ENCODE results near the gene MCF2L.
"Not testable (repeated sequence)": the region's sequence is repeated elsewhere in the genome, so short reads cannot be mapped to it uniquely, and the experiment has no call there.

Gene MCF2L

DNA sequence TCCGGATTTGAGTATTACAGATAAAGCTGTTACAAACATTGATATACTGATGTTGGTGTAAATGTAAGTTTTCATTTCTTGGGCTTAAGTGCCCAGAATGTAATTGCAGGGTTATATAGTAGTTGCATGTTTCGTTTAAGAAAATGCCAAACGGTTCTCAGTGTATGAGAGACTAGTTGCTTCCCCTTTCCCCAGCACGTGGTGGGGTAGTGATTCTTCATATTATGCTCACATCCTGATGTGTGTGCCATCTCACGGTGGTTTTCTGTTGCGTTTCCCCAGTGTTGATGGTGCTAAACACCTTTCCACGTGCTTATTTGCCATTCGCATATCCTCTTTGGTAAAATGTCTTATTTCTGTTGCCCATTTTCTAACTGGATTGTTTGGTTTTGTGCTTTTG lies 101.8 kb downstream of the MCF2L start:
- DNase-seq: no peak

DNA sequence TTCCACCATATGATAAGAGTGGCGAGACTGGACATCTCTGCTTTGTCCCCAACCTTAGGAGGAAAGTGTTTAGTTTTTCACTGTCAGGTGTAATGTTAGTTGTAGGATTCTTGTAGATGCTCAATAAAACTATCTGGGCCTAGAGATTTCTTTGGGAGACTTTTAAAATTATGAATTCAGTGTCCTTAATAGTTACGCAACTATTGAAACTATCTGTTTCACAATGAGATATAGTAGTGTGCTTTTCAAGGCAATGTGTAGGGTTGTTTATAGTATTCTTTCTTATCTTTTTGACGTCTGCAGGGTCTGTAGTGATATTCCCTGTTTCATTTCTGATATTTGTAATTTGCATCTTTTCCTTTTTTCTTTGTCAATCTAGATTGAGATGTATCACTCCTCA lies 103.4 kb downstream of the MCF2L start:
- DNase-seq: no peak

DNA sequence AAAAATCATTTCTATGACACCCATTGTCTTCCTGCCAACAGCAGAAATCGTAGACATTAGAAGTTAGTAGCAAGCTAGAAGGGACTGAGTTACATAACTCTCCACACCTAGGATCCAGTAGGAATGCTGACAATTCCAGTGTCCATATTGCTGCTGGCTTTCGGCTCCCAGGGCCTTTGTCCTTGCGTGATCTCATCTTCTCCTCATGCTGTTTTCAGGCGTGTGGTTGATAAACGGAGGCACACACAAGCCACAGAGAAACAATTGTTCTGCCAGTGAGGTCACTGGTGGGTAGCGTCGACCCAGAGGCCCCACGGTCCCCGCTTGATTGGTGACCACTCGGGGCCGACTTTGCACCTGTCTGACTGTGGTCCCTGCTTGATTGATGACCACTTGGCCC lies 104.9 kb downstream of the MCF2L start:
- DNase-seq: no peak

GRCh38 chr13:113074401-113074800 lies 105.4 kb downstream of the MCF2L start:
- DNase-seq: no peak

DNA sequence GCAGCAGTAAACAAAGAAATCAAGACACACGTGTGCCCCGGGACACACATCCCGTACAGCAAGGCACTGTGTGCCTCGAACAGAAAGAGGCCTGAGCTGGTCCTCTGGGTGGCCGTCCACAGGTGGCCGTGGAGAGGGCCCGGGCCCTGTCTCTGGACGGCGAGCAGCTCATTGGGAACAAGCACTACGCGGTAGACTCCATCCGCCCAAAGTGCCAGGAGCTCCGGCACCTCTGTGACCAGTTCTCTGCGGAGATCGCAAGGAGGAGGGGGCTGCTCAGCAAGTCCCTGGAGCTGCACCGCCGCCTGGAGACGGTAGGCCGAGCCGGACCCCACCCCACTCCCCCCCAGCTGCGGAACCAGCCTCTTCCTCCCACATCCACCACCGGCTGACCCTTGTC lies 105.9 kb downstream of the MCF2L start:
- DNase-seq: no peak

DNA sequence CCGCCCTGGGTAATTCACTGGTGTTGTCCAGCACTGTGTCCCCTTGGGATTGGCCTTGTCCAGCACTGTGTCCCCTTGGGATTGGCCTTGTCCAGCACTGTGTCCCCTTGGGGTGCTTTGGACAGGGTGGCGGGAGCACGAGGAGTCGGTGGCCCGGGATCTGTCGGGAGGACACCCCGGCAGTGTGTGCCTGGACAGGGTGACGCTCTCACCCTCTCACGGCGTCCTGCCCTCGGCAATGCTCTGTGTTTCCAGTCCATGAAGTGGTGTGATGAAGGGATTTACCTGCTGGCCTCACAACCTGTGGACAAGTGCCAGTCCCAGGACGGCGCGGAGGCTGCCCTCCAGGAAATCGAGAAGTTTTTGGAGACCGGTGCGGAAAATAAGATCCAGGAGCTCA lies 106.7 kb downstream of the MCF2L start:
- DNase-seq: no peak

DNA sequence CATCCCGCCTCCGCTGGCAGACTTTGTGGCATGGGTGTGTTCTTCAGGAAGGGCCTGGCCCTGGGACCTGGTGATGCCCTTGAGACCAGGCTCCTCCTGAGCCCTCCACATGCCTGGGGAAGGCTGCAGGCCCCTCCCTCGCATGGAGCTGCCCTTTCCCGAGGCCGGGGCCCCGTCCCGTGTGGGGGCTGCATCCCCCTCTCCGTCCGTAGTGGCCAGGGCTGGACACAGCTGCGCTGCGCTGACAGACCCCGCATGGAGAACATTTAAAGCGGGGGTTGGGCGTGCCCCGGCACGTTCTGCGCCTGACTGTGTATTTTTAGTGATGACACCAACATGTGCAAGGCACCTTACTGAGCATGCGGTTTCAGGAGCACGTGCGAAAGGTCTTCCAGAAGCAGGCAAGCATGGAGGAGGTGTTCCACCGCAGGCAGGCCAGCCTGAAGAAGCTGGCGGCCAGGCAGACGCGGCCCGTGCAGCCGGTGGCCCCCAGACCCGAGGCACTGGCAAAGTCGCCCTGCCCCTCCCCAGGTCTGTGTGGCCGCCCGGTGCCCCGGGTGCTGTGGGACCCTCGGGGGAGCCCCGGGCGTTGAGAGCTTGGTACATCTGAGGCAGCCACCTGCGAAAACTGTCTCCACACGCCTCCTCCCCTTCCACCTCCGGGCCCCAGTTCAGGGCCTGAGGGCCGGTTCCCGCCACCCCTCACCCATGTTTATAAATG lies 107.8 kb downstream of the MCF2L start:
- no peak for DNase-seq

- no peak for DNase-seq
These were observed 108.5 kb downstream of the MCF2L start for GRCh38 chr13:113077566-113077952.

GRCh38 chr13:113077953-113078901 lies 109.2 kb downstream of the MCF2L start:
- DNase-seq: no peak

DNA sequence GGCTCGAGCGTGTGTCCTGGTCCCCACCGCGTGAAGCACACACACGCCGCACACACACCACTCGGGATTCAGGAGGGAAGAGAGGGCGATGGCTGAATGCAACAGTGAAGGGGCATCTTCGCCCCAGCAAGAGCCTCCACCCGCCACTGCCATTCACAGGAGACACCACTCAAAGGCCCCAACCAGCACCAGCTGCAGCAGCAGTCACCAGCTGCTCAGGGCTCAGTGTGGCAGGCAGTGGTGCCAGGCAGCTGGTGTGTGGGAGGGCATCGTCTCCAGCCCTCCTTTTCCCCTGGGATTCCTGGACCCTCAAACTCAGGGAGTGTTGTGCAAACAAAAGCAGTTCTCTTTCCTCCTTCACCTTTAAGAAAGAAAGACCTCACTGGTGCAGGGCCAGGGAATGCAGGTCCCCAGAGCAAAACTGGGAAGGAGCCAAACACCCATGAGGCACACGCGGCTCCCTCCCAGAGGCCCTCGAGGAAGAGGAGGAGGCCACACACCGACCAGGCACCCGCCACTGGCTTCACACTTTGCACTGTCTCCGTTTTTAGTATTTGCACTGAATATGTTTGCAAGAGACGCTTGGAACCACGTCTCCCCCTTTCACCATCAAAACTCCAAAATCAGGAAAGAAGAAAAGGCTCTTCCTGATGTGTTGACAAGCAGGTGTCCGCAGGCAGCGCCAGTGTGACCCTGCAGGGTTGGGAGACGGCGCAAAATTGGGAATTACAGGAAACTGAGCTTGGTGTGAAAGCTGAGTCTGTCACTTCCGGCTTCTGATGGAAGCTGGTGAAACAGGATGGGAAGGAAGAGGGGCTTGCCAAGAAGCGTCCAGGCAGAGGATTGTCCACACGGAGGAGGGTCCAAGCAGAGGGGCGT lies 110.1 kb downstream of the MCF2L start:
- DNase-seq: no peak

GRCh38 chr13:113079781-113080080 lies 110.7 kb downstream of the MCF2L start:
- DNase-seq: not testable (repeated sequence)

GRCh38 chr13:113080361-113080831 lies 111.4 kb downstream of the MCF2L start:
- DNase-seq: no peak

- DNase-seq: no peak
These were observed 112.0 kb downstream of the MCF2L start for GRCh38 chr13:113080901-113081521.

DNA sequence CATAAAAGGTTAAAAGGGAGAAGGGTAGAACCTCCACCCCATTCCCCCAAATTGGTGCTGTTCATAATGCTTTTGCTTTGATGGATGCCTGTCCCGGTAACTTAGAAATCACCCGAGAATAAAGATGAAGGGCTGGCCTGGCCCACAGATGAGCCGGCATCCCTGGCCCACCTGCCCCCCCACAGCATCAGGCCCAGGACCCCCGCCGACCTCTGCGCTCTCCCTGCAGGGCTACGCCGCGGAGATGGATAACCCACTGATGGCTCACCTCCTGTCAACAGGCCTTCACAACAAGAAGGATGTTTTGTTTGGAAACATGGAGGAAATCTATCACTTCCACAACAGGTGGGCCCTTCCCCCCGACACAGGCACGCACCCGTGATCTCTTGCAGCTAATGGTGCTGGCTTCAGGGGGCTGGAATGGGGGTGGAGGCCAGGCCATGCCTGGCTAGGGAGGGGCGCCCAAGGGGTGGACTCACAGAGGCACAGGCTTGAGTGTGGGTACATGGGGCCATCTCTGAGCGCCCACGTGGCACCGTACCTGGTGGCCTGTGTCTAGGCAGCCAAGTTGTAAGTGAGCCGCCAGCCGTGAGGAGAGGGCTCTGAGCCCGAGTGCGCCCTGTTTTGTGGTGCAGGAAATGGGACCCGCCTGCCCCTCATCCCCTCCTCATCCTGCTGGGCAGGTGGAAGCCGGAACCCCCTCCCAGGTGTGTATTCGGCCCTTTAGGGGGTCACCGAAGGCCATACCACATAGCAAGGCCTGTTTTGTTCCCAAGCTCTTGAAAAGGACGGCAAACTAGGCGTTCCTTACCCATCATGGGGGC lies 113.4 kb downstream of the MCF2L start:
- no peak for DNase-seq

DNA sequence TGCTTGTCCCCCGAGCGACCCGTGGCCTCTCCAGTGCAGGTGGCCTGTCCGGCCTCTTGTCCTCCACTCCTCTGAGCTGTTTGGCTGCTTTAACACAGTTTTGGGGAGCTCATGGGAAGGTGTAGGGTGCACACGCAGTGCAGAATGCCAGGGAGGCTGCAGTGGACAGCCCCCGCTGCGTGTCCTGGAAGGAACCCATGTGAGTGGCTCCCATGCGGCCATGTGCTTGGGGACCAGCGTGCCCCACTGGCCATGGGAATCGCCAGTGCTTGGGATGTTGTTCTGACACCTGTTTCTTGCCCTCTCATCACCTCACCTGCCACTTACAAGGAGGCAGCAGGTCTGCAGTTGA lies 114.0 kb downstream of the MCF2L start:
- no peak for DNase-seq

GRCh38 chr13:113083402-113084061 lies 114.5 kb downstream of the MCF2L start:
- no peak for DNase-seq

DNA sequence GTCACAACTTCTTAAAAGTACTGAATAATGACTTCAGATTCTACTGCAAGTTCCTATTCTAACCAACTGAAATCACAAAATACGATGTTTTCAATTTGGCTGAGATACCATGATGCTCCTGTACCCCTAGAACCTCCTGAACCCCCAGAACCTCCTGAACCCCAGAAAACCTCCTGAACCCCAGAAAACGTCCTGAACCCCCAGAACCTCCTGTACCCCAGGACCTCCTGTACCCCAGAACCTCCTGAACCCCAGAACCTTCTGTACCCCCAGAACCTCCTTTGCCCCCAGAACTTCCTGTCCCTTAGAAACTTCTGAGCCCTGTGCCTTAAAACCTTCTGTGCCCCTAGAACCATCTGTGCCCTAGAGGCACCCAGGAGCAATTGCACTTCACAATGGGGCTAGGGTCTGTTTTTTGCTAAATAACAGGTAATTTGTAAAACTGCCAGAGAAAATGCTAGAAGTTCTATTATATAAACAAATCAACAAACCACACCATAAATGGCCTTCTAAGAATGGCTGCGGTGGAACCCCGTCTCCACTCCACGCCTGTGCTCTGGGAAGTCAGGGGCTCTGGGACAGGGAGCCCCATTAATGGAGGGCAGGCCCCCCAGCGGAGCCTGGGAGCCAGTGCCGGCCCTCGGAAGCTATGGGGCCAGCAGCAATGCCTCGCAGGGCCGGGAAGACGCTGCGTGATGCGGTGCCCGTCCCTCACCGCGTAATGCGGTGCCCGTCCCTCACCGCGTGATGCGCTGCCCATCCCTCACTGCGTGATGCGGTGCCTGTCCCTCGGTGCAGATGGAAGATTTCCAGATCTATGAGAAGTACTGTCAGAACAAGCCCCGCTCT lies 115.3 kb downstream of the MCF2L start:
- no peak for DNase-seq

- no peak for DNase-seq
These were observed 116.0 kb downstream of the MCF2L start for GRCh38 chr13:113084943-113085540.

- no peak for DNase-seq
These were observed 117.2 kb downstream of the MCF2L start for GRCh38 chr13:113086031-113086750.
